ENCODE results near the gene IL37.

The IL37 gene

GRCh38 chr2:112910865-112911264, at the start of gene IL37:
Gene IL37 (plus strand): TSS chr2:112911165. CDS start chr2:112913013, 1,848 bp downstream.
- DNase-seq (ENCODE audit: low spot score): no peak

DNA sequence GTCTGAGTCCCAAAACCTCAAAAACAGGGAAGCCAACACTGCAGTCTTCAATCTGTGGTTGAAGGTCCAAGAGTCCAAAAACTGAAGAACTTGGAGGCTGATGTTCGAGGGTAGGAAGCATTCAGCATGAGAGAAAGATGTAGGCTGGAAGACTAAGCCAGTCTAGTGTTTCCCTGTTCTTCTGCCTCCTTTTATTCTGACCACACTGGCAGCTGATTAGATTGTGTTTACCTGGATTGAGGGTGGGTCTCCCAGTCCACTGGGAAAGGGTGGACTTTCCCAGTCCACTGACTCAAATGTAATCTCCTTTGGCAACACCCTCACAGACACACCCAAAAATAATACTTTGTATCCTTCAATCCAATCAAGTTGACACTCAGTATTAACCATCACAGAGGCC, 46.9 kb upstream of the IL37 start:
- DNase-seq (ENCODE audit: low spot score): no peak

DNA sequence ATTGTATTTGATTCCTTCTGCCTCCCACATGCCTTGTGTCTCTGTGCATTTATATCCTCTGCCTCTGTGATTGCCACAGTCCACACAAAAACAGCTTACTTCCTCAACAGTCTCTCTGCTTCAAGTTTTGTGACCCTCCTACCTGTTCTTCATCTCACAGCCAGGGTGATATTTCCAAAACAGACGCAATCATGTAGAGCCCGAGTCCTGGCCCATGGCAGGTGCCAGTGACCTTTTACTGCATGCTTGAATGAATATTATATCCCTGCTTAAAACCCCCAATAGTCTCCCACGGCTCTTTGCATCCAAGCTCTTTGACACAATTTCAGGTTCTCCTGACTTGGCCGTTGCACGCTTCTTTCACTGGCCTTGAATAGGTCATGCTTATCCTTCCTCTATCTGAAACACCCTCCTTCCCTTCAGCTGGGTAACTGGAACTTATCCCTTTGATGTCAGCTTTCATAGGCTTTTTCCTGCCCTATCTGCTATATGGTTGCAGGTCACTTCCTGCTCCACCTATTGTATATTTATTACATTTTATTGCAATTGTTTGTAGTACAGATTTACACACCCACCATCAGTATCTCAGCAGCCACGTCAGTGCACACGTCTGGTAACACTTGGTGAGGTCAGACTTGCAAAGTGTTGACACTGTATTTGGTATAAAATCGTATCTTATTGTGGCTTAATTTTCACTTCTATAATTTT, 44.7 kb upstream of the IL37 start:
- no peak for DNase-seq (ENCODE audit: low spot score)

DNA sequence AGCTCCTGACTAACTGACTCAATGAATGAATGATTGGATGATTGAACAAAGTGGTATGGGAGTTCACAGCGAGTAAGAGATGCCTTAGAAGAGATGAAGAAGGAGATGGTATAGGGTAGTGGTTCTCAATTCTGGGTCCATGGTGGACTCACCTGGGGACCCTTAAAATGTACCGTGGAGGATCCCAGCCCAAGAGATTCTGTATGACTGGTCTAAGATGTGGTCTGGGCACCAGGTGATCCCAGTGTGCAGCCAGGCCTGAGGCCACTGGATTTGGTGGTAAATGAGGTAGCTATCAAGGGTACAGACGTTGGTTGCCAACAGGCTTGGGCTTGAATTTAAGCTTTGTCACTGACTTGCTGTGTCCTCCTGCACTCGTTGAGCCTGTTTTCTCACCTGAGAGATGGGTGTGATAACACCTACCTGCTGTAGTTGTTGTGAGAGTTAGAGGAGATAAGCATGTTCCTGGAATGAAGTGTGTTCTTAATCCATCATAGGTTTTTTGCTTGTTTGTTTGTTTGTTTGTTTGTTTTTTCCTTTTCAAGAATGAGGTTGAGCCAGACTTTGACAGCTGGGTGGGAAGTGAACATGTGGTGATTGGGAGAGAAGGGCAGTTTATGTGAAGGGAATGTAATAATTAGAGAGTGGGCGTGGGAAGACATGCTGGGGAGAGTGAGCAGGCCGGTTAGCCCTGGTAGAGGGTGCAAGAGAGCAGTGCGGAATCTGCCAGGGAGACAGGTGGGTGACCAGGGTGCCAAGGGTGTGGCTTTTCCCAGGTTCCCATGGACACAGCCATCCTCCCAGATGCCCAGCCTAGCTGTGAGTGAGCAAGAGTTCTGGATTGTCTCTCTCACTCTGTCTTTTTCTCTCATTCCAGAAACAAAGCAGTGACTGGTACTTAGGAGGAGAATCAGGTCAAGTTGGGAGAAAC, 43.0 kb upstream of the IL37 start:
- no peak for DNase-seq (ENCODE audit: low spot score)

DNA sequence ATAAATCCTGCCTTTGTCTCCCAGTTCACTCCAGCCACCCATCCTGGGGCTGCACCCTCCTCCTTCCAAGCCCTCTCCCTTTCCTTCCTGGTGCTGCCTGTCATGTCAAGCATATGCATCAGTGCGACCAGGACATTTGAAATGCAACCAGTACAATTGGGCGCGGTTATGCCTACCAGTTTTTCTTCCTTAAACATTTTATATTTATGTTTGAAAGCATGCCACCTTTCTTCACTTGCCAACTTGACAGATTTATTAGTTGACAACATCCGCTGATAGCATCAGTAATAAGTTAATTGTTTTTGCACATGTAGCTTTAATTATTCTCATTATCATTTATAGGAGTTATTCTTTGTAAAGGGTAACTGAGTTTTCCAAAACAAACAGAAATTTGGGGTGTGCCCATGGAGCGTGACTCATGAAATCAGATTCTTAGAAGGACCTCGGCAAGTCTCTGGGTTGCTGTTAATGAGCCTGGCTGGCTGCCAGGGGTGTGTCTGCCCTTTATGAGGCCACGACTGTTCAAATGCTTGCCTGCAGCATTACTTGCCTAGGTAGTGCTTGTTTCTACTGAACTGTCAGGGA, 41.6 kb upstream of the IL37 start:
- DNase-seq (ENCODE audit: low spot score): no peak

- no peak for DNase-seq (ENCODE audit: low spot score)
These were observed 39.8 kb upstream of the IL37 start for GRCh38 chr2:112870841-112871835.

GRCh38 chr2:112876257-112876970, 34.6 kb upstream of the IL37 start:
- no peak for DNase-seq (ENCODE audit: low spot score)

DNA sequence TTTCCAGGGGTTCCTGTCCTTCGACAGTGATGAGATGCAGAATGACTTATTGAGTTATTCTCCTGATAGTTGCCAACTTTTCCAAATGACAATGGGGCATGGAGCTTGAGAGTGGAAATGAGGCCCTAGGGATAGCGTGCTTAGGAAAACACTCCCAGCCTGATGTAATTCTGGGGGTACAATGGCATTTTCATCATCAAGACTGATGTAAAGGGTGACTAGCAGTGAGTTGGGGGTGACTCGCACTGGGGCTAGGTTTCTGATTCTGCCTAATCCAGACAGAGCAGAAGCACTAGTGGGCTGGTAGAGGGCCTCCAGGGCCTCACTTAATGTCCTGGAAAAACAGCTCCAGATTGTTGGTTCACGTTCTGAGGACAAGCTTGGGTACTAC, 34.0 kb upstream of the IL37 start:
- DNase-seq (ENCODE audit: low spot score): no peak

DNA sequence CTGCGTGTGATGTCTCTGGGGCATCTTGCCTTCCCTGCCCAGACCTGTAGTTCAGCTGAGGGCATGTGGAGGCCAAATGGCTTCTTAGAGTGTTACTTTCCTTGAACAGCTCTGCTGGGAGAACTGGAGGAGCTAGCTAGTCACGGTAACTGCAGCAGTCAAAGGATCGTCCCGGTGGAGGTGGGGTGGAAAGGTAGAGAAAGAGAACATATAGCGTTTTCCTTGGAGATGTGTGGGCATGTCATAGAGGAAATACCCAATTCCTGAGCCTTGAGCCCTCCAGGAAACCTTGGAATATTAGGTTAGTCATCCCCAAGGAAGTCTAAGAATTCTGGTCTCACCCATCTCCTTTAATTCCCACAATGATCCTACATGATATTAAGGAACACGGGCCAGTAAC, 33.5 kb upstream of the IL37 start:
- no peak for DNase-seq (ENCODE audit: low spot score)

DNA sequence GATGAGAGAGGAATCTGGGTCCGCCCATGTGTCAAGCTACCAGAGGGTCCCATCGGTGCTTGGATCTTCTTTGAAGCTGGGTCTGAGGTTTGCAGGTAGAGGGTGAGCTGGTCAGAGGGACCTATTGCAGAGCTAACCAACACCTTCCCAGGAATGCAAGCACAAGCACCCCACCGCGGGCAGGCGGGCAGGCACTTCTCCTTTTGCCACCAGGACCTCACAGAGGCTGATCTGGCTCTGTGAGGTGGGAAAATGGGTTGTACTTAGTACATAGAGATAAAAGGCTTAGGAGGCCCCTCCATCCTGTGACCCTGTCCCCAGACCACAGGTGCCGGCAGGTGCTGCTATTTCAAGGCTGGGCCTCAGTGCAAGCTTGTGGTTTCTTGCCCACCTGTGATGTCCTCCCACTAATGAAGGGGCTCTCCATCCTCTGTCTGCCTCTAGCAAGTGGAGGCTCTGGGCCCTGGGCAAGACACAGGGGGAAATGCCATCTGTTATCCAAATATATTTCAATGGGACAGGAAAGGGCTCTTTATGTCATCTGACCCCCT, 31.4 kb upstream of the IL37 start:
- no peak for DNase-seq (ENCODE audit: low spot score)

GRCh38 chr2:112880091-112880531, 30.9 kb upstream of the IL37 start:
- no peak for DNase-seq (ENCODE audit: low spot score)

GRCh38 chr2:112880696-112881095, 30.3 kb upstream of the IL37 start:
- no peak for DNase-seq (ENCODE audit: low spot score)

DNA sequence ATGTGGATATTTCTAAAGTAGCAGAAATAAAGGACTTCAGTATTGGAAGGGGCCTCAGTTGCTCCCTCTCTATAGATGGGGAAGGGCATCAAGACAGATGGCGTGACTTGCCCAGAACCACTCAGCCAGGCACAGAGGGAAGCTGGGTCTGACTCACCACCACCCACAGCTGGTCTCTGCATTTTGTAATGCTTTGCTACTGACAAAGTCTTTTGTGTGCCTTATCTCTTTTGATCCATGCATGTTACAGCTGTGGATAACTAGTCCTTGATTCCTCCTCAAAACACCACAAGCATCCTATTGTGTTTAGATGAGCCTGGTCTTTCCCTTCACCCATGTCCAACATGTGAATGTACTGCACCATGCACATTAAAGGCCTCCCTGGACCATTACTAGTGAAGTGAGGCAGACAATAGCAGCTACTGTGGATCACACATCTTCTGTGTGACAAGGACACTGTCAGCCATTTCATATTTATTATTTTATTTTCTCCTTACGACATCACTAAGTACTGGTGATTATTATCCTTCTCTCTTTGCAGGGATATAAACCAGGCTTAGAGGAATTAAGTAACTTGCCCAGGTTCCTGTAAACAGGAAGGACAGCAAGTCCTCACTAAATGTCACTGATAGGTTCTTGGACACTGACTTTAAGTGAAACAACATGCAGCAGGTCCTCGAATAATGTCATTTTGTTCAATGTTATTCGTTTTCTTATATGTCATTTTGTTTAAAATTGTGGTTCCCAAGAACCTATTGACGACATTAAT, 29.6 kb upstream of the IL37 start:
- DNase-seq (ENCODE audit: low spot score): no peak

GRCh38 chr2:112883669-112884068, 27.3 kb upstream of the IL37 start:
- DNase-seq (ENCODE audit: low spot score): no peak

DNA sequence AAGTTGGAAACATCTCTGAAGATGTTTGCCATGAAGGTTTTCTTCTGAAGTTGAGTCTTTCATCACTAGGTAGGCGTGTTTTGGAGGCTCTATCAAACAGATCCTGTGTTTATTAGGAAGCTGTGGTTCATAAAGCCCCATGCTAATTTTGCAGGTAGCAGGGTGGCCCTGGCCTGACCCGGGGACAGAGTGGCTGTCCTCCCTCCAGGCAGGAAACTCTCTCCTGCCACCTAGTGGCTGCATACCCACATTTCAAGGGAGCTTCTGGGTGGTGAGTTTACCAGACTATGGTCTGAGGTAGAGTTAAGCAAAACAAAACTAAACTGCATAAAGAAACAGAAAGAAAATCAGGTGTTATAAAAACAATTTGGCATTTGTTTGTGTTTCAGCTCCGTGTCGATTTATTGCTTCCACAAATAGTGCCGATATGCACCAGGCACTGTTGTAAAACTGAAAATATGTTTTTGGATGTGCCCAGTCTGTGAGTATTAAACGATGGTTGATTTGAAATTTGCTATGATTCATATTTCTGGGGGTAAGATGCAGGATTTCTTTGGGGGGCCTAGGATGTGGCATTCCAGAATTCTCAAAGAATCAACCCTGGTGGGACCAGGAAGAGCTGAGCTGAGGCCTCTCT, 26.0 kb upstream of the IL37 start:
- peak; percentile 81 for DNase-seq (ENCODE audit: low spot score)

DNA sequence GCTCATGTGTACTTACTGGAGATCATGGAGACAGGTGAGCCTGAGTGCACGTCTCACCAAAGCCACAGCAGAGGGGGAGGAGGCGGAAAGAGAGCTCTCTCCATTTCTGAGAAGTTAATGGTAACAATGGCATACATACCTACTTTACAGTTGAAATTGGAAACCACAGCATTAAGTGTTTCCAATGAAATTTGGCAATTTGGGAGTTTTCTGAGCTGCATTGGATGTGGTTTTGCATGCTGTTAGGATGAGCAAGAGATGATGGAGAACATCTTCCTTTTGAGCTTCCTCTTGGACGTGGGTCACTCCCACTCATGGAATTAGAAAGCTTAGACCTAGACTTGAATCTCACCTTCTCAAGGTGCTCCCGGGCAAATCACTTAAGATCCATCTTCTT, 25.5 kb upstream of the IL37 start:
- no peak for DNase-seq (ENCODE audit: low spot score)

GRCh38 chr2:112886291-112886690, 24.7 kb upstream of the IL37 start:
- no peak for DNase-seq (ENCODE audit: low spot score)

- no peak for DNase-seq (ENCODE audit: low spot score)
These were observed 22.8 kb upstream of the IL37 start for GRCh38 chr2:112887964-112888749.

- no peak for DNase-seq (ENCODE audit: low spot score)
These were observed 21.0 kb upstream of the IL37 start for GRCh38 chr2:112889976-112890375.

Measured in ecto neural progenitor cell (in vitro differentiated cells).